GM19099 (cell line): ENCODE measurements around the gene DERL3.

Experiments
- POLR2A ChIP-seq: IDR thresholded peaks from 3 replicates; pipeline ENCODE4 v1.6.1; 2011; ENCODE audit warnings: low read depth; ENCODE audit not compliant: insufficient read length; ENCODE audit errors: extremely low read depth

Gene DERL3

DNA sequence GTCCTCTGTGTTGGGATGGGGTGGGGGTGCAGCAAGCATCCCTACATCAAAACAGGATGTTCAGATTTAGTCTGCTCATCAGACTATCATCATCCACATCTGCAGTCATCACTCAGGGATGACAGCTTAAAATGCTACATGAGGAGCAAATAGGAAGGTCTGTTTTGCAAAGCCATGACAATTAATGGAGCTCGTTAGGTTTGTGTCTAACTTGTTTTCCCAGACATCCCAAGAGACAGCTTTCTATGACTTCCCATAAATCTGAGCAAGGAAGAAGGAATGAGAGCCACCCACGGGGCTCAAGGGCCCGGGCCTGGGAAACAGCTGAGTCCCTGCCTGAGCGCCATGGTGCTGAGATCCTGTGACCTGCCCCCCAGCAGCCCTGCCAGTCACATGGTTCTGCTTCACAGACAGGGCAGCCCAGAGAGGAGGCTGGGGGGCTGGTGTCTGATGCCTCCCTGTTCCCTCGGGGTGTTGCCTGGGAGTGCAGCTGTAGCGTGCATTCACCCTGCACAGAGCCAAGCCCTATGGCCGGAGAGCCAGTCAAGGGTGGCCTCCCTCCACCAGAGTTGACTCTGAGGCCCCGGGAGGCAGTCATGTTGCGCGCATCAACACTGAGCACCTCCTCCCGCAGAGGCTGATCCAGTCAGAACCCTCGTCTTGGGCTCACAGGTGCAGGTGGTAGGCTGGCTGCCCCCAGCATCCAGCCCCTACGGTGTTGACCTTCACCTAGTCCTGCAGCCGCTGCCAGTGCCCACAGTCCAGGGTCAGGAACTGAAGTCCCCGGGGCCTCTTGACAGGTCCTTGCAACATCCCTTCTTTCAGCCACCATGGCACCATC, 12.1 kb downstream of the DERL3 start:
- TF ChIP-seq POLR2A = no peak

DNA sequence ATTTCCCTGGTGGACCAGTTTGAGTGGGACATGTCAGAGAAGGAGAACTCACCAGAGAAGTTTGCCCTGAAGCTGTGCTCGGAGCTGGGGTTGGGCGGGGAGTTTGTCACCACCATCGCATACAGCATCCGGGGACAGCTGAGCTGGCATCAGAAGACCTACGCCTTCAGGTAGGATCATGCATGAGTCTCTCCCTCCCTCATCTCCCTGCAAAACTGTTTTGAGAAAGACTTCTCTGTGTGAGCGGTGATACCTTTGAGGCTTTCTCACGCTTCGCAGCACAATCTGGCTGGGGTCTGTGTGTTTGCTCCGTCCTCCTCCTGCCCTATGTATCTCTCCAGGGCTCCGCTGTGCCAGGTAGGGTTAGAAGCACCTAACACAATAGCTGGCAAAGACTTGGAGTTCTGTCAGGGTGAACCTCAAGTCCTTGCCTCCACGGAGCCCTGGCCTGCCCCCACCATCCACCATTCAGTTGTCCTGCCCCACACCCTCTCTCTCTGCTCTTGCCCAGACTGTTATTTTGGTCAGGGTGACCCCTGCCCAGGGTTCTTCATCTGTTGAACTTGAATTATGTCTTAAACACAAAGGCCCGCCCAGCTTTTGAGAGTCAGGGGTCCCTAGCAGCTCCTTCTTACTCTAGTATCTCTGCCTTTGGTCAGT, 13.4 kb downstream of the DERL3 start:
- TF ChIP-seq POLR2A = no peak

DNA sequence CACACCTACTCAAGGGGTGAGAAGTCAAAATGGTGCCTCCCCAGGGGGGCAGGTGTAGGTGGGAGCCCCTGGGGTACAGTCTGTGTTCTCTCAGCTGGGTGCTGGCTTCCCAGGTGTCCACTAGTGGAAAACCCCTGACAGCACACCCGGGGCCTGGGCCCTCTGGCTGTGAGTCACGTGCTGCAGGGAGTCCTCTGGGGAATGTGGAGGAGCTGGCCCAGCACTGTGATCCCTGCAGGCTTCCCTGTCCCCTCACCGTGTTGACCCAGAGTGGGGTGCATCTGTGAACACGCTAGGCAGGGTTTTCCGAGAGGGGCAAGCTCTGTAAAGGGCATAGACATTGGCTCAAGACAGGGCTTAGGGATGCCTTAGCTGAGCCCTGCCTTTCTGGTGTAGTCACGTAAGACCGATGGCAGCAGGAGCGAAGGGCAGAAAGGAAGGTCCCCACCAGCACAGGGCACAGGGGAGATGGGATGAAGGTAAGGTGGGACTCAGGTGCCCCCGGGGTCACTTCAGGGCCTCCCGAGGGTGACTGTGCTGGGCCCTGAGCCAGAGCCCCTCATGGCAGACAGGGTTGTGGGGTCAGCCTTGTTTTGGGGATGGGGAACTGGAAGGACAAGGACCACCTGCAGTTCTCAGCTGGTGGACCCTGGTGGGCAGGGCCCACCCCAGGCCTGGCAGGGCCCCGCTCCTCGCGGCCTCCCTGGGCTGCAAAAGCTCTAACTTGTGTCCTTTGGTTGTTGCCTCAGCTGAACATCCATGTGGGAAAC, 14.1 kb downstream of the DERL3 start:
- no peak for TF ChIP-seq POLR2A

DNA sequence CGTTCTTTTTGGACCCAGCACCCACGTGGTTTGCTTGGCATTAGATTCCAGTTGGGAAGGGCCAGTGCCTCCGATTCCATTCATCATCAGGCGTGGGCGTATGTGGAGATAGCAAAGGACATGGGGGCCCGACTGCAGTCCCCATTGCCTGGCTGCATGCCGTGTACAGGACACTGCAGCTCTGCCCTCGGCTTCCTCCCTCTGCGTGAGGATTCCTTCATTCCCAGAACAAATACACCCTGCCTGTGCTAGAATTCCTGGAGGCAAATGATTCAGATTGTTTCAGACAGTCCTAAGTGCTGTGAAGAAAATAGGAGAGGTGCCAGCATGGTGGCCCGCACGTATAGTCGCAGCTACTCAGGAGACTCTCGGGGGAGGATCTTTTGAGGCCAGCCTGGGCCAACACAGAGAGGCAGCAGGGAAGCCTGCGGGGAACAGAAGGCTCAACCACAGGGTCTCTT, 15.4 kb downstream of the DERL3 start:
- TF ChIP-seq POLR2A = no peak

DNA sequence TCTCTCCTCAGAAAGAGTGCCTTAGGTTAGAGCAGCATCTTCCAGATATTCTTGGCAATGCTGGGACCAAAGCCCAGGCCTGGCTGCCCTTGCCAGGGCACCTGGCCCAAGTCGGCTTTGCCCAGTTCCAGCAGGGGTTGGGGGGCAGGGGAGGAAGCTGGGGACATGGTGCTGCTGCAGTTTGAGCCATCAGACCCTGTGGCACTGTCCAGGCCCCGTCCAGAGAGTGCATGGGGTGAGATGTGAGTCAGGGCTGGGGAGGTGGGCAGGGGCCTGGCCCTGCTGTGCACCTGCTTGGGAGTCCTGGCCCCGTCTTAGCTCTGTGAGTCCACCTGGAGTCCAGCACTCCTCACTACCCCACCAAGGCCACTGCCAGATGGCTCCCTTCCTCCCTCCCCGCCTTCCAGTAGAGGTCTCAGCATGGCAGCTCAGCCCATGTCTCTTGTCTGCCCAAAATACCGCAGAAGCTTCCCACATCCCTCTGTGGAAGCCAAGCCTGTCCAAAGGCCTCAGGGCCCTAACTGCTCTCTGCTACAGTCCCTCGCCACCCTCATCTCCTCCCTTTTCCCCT, 16.6 kb downstream of the DERL3 start:
- TF ChIP-seq POLR2A = no peak

DNA sequence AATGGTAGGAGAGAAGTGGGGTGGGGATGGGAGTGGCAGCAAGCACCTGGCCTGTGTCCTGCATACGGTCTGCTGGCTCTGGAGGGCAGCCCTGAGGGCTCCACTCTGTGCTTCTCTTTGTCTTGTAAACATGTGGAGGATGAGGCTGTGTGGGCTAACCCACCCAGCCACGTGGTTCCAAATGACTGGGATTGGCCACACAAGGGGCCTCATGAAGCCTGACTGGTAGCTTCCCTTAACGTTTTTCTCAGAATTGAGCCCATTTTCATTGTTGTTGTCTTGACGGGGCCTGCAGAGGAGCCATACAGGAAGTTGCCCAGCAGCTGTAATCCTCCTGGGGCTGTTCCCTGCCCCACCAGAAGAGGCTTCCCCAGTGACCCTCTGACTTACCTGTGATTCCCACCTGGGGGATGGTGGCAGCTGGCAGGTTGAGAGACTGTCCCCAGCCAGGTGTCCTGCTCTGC, 18.0 kb downstream of the DERL3 start:
- no peak for TF ChIP-seq POLR2A

DNA sequence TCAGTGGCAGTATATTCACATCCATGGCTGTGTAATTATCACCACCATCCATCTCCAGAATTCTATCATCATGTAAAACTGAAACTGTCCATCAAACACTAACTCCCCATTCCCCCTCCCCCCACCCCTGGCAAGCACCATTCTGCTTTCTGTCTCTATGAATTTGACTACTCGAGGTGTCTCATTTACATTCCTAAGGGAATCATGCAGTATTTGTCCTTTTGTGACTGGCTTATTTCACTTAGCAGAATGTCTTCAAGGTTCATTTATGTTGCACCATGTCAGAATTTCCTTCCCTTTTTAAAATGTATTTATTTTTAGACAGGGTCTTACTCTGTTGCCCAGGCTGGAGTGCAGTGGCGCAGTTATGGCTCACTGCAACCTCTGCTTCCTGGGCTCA, 20.3 kb downstream of the DERL3 start:
- no peak for TF ChIP-seq POLR2A

DNA sequence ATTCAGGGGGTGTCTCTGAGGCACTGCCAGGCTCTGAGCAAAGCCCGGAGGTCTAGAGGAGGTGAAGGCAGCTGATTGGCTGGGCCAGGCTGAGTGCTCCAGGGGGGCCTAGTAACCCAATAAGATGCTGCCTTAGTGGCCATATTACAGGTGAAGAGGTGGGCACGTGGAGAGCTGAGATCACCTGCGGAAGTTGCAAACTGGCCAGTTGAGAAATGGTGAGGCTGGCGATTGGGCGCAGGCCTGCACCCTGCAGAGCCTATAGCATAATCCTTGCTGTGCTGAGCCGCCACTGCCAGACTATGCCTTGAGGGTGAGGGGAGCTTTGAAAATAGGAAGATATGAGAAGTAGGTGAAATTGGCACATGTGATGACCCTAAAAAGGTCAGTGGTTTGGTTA, 21.7 kb downstream of the DERL3 start:
- no peak for TF ChIP-seq POLR2A

DNA sequence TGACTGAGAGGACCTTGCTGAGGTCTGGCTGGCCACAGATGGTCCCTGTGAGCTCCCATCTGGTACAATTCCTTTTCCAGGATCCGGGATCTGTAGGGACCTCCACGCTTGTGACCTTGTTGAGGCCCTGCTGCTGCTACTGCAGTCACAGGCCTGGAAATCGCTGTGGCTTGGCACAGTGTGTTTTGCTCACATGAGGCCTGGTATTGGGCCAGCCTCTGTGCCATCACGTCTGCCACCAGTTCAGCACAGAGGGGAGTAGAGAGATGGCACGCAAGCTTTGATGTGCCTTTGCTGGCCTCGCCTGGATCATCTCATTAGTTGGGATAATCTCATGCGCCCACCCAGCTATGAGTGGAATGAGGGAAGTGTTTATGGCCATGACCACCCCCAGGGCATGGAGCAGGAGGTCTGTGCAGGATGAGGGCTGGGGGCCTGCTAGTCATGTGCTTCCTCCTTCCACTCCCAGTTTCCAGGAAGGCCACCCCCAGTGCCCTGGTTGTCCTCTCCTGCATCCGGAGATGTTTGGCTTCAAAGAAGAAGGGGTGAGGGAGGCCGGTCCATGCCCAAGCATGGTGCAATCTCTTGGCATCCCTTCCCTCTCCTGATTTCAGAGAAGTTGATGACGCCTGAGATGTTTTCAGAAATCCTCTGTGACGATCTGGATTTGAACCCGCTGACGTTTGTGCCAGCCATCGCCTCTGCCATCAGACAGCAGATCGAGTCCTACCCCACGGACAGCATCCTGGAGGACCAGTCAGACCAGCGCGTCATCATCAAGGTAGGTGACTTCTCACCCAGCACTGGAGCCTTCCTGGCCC, 22.4 kb downstream of the DERL3 start:
- TF ChIP-seq POLR2A = no peak

DNA sequence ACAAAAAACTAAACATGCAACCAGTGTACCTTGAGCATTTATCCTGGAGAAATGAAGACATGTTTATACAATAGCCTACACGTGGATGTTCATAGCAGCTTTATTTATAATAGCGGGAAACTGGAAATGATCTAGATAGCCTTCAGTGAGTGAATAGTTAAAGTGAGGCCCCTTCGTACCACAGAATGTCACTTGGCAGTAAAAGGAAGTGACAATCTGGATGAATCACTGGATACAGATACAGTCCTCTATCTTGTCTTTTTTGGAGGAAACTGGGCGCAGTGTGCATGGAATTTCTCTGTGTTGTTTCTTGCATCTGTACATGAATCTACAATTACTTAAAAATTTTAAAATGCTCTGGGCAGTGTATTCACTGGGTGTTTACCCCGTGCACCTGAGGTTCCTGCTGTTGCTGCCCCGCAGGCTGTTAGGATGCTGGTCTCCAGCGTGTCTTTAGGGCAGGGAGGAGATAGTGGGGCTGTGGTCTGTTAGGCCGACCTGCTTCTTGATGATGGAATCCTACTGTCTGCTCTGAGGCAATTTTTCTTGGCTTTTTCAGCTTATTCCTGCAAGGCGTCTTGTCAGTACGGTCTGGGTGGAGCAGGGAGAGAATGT, 23.2 kb downstream of the DERL3 start:
- no peak for TF ChIP-seq POLR2A

DNA sequence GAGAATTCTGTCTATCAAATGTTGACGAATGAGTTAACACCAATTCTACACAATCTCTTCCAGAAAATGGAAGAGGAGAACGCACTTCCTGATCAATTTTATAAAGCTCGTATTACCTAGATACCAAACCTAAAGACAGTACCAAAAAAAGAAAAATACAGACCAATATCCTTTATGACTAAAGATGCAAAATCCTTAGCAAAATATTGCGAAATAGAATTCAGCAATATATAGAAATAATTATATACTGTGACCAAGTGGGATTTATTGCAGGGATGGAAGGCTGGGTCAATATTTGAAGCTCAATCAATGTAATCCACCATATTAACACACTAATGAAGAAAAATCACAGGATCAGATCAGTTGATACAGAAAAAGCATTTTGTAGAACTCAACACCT, 26.4 kb downstream of the DERL3 start:
- TF ChIP-seq POLR2A = no peak

DNA sequence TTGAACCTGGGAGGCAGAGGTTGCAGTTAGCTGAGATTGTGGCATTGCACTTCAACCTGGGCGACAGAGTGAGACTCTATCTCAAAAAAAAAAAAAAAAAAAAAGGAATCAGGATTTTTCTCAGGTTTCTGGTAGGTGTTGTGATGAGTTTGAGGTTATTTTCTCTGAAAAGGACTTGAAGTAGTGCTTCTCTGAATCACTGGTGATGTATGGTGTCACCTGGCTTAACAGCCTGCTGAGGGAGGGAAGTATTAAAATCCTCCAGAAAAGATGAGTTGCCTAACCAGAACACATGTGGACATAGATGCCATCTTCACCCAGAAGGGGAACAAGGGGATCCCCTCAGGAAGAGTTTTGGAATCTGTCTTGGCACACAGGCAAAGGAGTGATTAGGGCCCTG, 32.0 kb downstream of the DERL3 start:
- TF ChIP-seq POLR2A = no peak

DNA sequence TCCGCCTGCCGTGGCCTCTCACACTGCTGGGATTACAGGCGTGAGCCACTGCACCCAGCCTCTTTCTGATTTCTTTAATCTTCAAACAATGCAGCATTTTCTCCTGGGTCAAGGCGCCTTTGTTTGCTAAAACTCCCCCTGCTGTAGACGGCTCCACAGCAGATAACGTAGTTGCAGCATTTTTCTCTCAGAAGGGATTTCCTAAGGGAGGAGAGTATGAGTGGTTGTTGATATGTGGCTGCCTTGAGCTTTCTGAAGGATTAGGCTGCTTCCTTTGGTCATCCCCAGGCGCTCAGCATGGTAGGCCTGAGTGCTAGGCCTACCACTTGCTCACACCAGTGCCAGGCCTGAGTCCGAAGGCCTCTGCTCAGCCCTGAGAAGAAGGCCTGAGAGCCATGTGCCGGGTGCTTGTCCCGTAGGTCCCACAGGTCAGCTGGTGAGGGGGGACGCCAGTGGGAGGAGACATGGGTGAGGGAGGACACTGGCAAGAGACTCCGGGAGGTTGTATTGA, 34.0 kb downstream of the DERL3 start:
- no peak for TF ChIP-seq POLR2A
